Endothelial cell of umbilical vein (primary cell): Measurements from ENCODE around the gene KLHL6.

ENCODE experiments used
- FOS ChIP-seq: IDR thresholded peaks from 2 replicates; pipeline ENCODE4 v1.6.1; 2011; ENCODE audit warnings: mild to moderate bottlenecking, low read length, moderate library complexity, borderline replicate concordance; ENCODE audit not compliant: insufficient read depth
- GATA2 ChIP-seq: IDR thresholded peaks from 2 replicates; pipeline ENCODE4 v1.7.0; 2011; ENCODE audit warnings: low read depth, mild to moderate bottlenecking, moderate library complexity, mixed read lengths, low read length; ENCODE audit not compliant: insufficient read length, insufficient read depth
- JUN ChIP-seq: IDR thresholded peaks from 2 replicates; pipeline ENCODE4 v1.6.1; 2011; ENCODE audit warnings: borderline replicate concordance, low read depth; ENCODE audit not compliant: insufficient read length, insufficient read depth
- MYC ChIP-seq: IDR thresholded peaks from one replicate; pipeline ENCODE4 v1.6.1; 2011; ENCODE audit warnings: mild to moderate bottlenecking, low read depth, low read length
- POLR2A ChIP-seq: IDR thresholded peaks from 2 replicates; pipeline ENCODE4 v1.6.1; 2012; ENCODE audit warnings: low read depth, mild to moderate bottlenecking, control low read depth, low read length
- POLR2AphosphoS5 ChIP-seq: IDR thresholded peaks from 2 replicates; pipeline ENCODE4 v1.6.1; 2012; ENCODE audit warnings: low read depth, mild to moderate bottlenecking, control low read depth, low read length, moderate library complexity; ENCODE audit not compliant: insufficient read depth
- TF ChIP-seq, protein P1 (sequence below), 2 donors: IDR thresholded peaks; 1 replicate in 1 of 2; 2 replicates in 1 of 2; pipeline ENCODE4 v1.5.1; 2011; ENCODE audit warnings: low read length in 2 of 2, mild to moderate bottlenecking in 2 of 2, moderate library complexity in 2 of 2, control low read depth in 1 of 2, inconsistent platforms in 1 of 2, low read depth in 1 of 2; ENCODE audit not compliant: insufficient read depth in 1 of 2; ENCODE audit errors: extremely low read depth in 1 of 2

DNA sequence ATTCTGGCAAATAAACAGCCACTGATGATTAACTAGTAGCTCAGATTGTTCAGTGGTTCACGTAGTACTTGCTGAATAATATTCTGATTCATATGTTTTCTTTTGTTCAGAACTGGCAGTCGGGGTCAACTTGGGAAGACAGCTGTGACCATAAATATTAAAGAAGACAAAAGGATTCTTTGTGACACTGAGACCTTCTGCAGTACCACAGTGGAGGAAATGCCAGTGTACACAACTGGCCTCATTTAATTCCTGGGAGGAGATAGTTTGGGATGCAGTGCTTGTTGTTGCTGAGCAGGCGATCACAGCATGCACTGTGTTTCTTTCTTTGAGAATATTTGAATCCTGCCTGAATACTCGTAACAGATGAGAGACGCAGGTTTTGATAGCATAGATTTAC lies 100.4 kb downstream of the KLHL6 start:
- TF ChIP-seq, protein P1, sequence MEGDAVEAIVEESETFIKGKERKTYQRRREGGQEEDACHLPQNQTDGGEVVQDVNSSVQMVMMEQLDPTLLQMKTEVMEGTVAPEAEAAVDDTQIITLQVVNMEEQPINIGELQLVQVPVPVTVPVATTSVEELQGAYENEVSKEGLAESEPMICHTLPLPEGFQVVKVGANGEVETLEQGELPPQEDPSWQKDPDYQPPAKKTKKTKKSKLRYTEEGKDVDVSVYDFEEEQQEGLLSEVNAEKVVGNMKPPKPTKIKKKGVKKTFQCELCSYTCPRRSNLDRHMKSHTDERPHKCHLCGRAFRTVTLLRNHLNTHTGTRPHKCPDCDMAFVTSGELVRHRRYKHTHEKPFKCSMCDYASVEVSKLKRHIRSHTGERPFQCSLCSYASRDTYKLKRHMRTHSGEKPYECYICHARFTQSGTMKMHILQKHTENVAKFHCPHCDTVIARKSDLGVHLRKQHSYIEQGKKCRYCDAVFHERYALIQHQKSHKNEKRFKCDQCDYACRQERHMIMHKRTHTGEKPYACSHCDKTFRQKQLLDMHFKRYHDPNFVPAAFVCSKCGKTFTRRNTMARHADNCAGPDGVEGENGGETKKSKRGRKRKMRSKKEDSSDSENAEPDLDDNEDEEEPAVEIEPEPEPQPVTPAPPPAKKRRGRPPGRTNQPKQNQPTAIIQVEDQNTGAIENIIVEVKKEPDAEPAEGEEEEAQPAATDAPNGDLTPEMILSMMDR (IDR thresholded peaks at IDR 0.05; ENCODE audit: extremely low read depth in 1 of 2, insufficient read depth in 1 of 2, low read depth in 1 of 2, low read length in 2 of 2) = no peak
- TF ChIP-seq JUN = no peak
- TF ChIP-seq FOS = peak; percentile 74
- peak; percentile 24 for TF ChIP-seq POLR2A
- no peak for TF ChIP-seq GATA2
- TF ChIP-seq MYC = no peak
- TF ChIP-seq POLR2AphosphoS5 = peak; percentile 44
